Measurements from ENCODE around the gene MAP7D2.
"Not testable (repeated sequence)": the region's sequence is repeated elsewhere in the genome, so short reads cannot be mapped to it uniquely, and the experiment has no call there.

Gene MAP7D2

GRCh38 chrX:20116577-20117240 is at the start of gene MAP7D2:
Gene MAP7D2 (minus strand): TSS chrX:20116907. CDS start chrX:20116879, 28 bp downstream.
- H3K4me3 Mint-ChIP-seq = peak within 1 kb of the TSS; percentile 65
- H3K9me3 Mint-ChIP-seq (ENCODE audit: low read depth) = no peaks in the 10 kb centered on the region
- H3K27ac Mint-ChIP-seq = no peak within 1 kb of the TSS
- H3K4me1 Mint-ChIP-seq (ENCODE audit: low read depth) = peaks cover 5% of the 10 kb centered on the region
- H3K27me3 Mint-ChIP-seq = peaks cover 7% of the 10 kb centered on the region
- no peaks in the 10 kb centered on the region for H3K36me3 Mint-ChIP-seq

GRCh38 chrX:20162516-20162915 is 45.8 kb upstream of the MAP7D2 start:
- not testable (repeated sequence) for H3K4me3 Mint-ChIP-seq; H3K36me3 Mint-ChIP-seq; H3K9me3 Mint-ChIP-seq (ENCODE audit: low read depth); H3K27me3 Mint-ChIP-seq; H3K4me1 Mint-ChIP-seq (ENCODE audit: low read depth); H3K27ac Mint-ChIP-seq

GRCh38 chrX:20159797-20160385 is 43.2 kb upstream of the MAP7D2 start:
- Mint-ChIP-seq H3K9me3 (ENCODE audit: low read depth) (no peaks in the 10 kb centered on the region), H3K36me3 (peaks cover 9% of the 10 kb centered on the region), H3K4me1 (ENCODE audit: low read depth) (peaks cover 2% of the 10 kb centered on the region), H3K4me3 (no peak overlapping the region), H3K27me3 (no peaks in the 10 kb centered on the region), H3K27ac (peak overlapping the region; percentile 29)

DNA sequence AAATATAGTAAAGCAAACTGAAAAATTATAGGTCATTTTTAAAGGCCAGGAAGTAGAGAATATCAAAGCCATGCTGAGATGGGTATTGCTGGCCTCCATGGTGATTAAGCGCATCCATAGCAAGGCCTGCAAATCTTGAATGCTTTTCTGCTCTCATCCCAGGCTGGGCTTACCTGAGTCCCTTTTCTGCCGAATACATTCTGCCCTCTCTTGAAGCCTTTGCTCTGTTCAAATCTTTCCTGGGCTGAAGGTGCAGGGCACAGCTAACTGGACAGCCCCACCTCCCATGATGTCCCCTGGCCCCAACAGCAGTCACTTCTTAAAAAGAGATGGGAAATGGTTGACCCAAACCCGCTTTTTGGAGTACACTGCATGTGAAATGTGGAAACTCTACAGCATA is 35.0 kb upstream of the MAP7D2 start:
- Mint-ChIP-seq H3K4me1 (ENCODE audit: low read depth) (peaks cover 2% of the 10 kb centered on the region), H3K36me3 (peaks cover 12% of the 10 kb centered on the region), H3K9me3 (ENCODE audit: low read depth) (no peaks in the 10 kb centered on the region), H3K27ac (no peak overlapping the region), H3K27me3 (no peaks in the 10 kb centered on the region), H3K4me3 (no peak overlapping the region)

GRCh38 chrX:20149326-20149725 is 32.6 kb upstream of the MAP7D2 start:
- no peak overlapping the region for H3K4me3 Mint-ChIP-seq
- no peak overlapping the region for H3K27ac Mint-ChIP-seq
- H3K4me1 Mint-ChIP-seq (ENCODE audit: low read depth) = peaks cover 8% of the 10 kb centered on the region
- peaks cover 4% of the 10 kb centered on the region for H3K36me3 Mint-ChIP-seq
- H3K9me3 Mint-ChIP-seq (ENCODE audit: low read depth) = no peaks in the 10 kb centered on the region
- H3K27me3 Mint-ChIP-seq = no peaks in the 10 kb centered on the region

GRCh38 chrX:20147561-20147960 is 30.9 kb upstream of the MAP7D2 start:
- H3K9me3 Mint-ChIP-seq (ENCODE audit: low read depth) = no peaks in the 10 kb centered on the region
- peak overlapping the region; percentile 34 for H3K27ac Mint-ChIP-seq
- H3K27me3 Mint-ChIP-seq = no peaks in the 10 kb centered on the region
- H3K4me1 Mint-ChIP-seq (ENCODE audit: low read depth) = peaks cover 20% of the 10 kb centered on the region
- no peak overlapping the region for H3K4me3 Mint-ChIP-seq
- peaks cover 4% of the 10 kb centered on the region for H3K36me3 Mint-ChIP-seq

GRCh38 chrX:20144491-20144890 is 27.8 kb upstream of the MAP7D2 start:
- Mint-ChIP-seq H3K27ac (peak overlapping the region; percentile 67), H3K9me3 (ENCODE audit: low read depth) (no peaks in the 10 kb centered on the region), H3K27me3 (no peaks in the 10 kb centered on the region), H3K4me1 (ENCODE audit: low read depth) (peaks cover 28% of the 10 kb centered on the region), H3K36me3 (no peaks in the 10 kb centered on the region), H3K4me3 (no peak overlapping the region)

DNA sequence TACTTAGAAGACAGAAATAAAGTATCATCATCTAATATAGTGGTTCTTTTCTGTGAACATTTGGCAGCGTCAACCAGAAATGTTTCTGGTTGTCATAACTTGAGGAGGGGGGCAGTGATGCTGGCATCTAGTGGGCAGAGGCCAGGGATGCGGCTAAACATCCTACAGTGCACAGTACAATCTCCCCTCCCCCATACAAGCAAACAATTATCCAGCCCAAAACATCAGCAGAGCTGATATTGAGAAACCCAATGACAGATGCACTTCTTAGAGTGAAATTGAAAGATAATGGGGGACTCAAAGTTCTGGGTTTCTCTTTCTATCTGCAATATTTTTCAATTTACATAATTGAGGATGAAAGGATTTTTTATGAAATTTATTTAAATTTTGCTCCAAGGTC is 26.9 kb upstream of the MAP7D2 start:
- Mint-ChIP-seq H3K27me3 (no peaks in the 10 kb centered on the region), H3K27ac (peak overlapping the region; percentile 10)

DNA sequence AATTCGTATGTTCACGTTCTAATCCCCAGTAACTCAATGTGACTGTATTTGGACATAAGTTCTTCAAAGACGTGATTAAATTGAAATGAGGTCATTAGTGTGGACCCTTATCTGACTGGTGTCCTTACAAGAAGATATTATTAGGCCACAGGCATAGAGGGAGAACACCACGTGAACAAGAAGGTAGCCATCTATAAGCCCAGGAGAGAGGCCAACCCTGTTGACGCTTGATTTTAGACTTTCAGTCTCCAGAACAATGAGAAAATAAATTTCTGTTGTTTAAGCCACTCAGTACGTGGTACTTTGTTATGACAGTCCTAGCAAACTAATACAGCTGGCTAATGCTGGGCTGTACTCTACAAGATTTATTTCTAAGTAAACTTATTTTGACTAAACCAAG is 26.4 kb upstream of the MAP7D2 start:
- H3K36me3 Mint-ChIP-seq = no peaks in the 10 kb centered on the region
- H3K4me1 Mint-ChIP-seq (ENCODE audit: low read depth) = peaks cover 36% of the 10 kb centered on the region
- peak overlapping the region; percentile 61 for H3K4me3 Mint-ChIP-seq
- H3K9me3 Mint-ChIP-seq (ENCODE audit: low read depth) = no peaks in the 10 kb centered on the region
- H3K27me3 Mint-ChIP-seq = no peaks in the 10 kb centered on the region
- peak overlapping the region; percentile 34 for H3K27ac Mint-ChIP-seq

More for the DNA sequence above, 26.9 kb upstream of the MAP7D2 start:
- no peaks in the 10 kb centered on the region for H3K9me3 Mint-ChIP-seq (ENCODE audit: low read depth)
- no peaks in the 10 kb centered on the region for H3K36me3 Mint-ChIP-seq
- peaks cover 36% of the 10 kb centered on the region for H3K4me1 Mint-ChIP-seq (ENCODE audit: low read depth)
- H3K4me3 Mint-ChIP-seq = peak overlapping the region; percentile 7

- no peaks in the 10 kb centered on the region for H3K9me3 Mint-ChIP-seq (ENCODE audit: low read depth)
- peak within 1 kb of the TSS; percentile 91 for H3K4me3 Mint-ChIP-seq
- no peaks in the 10 kb centered on the region for H3K36me3 Mint-ChIP-seq
- no peaks in the 10 kb centered on the region for H3K27me3 Mint-ChIP-seq
- peak within 1 kb of the TSS; percentile 82 for H3K27ac Mint-ChIP-seq
- peaks cover 39% of the 10 kb centered on the region for H3K4me1 Mint-ChIP-seq (ENCODE audit: low read depth)
Measured at GRCh38 chrX:20141281-20142220, 24.8 kb upstream of the MAP7D2 start, which contains the start of gene EIF1AX. Gene EIF1AX (minus strand): TSS chrX:20141838. CDS start chrX:20141640, 198 bp downstream.

- Mint-ChIP-seq H3K4me3 (peak overlapping the region; percentile 91), H3K27ac (peak overlapping the region; percentile 81), H3K4me1 (ENCODE audit: low read depth) (peaks cover 51% of the 10 kb centered on the region), H3K9me3 (ENCODE audit: low read depth) (no peaks in the 10 kb centered on the region), H3K36me3 (no peaks in the 10 kb centered on the region), H3K27me3 (no peaks in the 10 kb centered on the region)
Measured at GRCh38 chrX:20140420-20140819, 23.7 kb upstream of the MAP7D2 start.

- Mint-ChIP-seq H3K4me1 (ENCODE audit: low read depth) (peaks cover 51% of the 10 kb centered on the region), H3K9me3 (ENCODE audit: low read depth) (no peaks in the 10 kb centered on the region), H3K36me3 (no peaks in the 10 kb centered on the region), H3K27ac (no peak overlapping the region), H3K4me3 (peak overlapping the region; percentile 91), H3K27me3 (no peaks in the 10 kb centered on the region)
Measured at GRCh38 chrX:20139966-20140365, 23.3 kb upstream of the MAP7D2 start.

DNA sequence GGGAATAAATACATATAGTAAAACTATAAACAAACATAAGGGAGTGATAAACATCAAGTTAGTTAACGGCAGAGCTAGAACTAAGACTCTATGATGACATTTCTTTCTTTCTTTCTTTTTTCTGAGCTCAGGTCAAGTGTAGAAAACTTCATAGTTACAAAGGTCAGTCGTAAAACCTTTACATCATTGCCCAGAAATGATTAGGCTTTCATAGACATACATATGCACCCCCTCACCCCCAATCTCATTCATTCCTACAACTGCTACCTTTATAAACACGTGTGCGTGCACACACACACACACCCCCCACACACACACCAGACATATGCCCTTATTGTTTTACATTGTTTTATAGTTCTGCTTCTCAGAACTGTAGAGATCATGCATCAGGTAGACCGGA is 19.2 kb upstream of the MAP7D2 start:
- H3K27ac Mint-ChIP-seq = peak overlapping the region; percentile 54
- no peaks in the 10 kb centered on the region for H3K27me3 Mint-ChIP-seq
- no peaks in the 10 kb centered on the region for H3K9me3 Mint-ChIP-seq (ENCODE audit: low read depth)
- peaks cover 39% of the 10 kb centered on the region for H3K4me1 Mint-ChIP-seq (ENCODE audit: low read depth)
- no peaks in the 10 kb centered on the region for H3K36me3 Mint-ChIP-seq
- peak overlapping the region; percentile 14 for H3K4me3 Mint-ChIP-seq

- Mint-ChIP-seq H3K4me3 (no peak overlapping the region), H3K9me3 (ENCODE audit: low read depth) (no peaks in the 10 kb centered on the region), H3K36me3 (no peaks in the 10 kb centered on the region), H3K4me1 (ENCODE audit: low read depth) (peaks cover 25% of the 10 kb centered on the region), H3K27me3 (no peaks in the 10 kb centered on the region), H3K27ac (no peak overlapping the region)
Measured at GRCh38 chrX:20132666-20133065, 16.0 kb upstream of the MAP7D2 start.

- Mint-ChIP-seq H3K4me3 (no peak overlapping the region), H3K4me1 (ENCODE audit: low read depth) (peaks cover 8% of the 10 kb centered on the region), H3K36me3 (no peaks in the 10 kb centered on the region), H3K27me3 (no peaks in the 10 kb centered on the region), H3K27ac (peak overlapping the region; percentile 28), H3K9me3 (ENCODE audit: low read depth) (no peaks in the 10 kb centered on the region)
Measured at GRCh38 chrX:20130357-20130756, 13.7 kb upstream of the MAP7D2 start.
